Stimulated activated CD8-positive, alpha-beta memory T cell treated with anti-CD3 and anti-CD28 coated beads, Interleukin-12 subunit alpha, Interleukin-12 subunit beta, amount 100 ng/mL, for 24 hours (primary cell): ENCODE measurements around the gene TPK1.
"Not testable (repeated sequence)": the region's sequence is repeated elsewhere in the genome, so short reads cannot be mapped to it uniquely, and the experiment has no call there.

Experiments used
- DNase-seq: peaks from one replicate; pipeline ENCODE4 v3.0.0-alpha.2; 2020; ENCODE audit errors: extremely low read depth

TPK1 gene

DNA sequence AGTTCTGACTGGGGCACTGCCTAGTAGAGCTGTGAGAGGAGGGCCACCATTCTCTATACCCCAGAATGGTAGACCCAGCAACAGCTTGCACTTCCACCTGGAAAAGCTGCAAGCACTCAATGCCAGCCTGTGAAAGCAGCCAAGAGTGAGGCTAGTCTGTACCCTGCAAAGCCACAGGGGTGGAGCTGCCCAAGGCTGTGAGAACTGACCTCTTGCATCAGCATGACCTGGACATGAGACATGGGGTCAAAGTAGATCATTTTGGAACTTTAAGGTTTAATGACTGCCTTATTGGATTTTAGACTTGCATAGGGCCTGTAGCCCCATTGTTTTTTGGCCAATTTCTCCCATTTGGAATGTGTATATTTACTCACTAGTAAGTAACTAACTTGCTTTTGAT is 206.3 kb downstream of the TPK1 start:
- no peak for DNase-seq

DNA sequence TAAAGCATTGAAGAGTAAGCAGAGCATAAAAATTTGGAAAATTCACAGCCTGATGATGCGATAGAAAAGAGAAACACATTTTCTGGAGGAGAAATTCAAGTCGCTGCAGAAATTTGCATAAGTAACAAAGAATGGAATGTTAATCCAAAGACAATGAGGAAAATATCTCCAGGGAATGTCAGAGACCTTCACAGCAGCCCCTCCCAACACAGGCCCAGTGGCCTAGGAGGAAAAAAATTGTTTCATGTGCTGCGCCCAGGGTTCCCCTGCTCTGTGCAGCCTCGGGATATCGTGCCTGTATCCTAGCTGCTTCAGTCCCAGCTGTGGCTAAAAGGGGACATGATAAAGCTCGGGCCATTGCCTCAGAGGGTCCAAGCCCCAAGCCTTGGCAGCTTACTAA is 206.8 kb downstream of the TPK1 start:
- DNase-seq, result no peak

DNA sequence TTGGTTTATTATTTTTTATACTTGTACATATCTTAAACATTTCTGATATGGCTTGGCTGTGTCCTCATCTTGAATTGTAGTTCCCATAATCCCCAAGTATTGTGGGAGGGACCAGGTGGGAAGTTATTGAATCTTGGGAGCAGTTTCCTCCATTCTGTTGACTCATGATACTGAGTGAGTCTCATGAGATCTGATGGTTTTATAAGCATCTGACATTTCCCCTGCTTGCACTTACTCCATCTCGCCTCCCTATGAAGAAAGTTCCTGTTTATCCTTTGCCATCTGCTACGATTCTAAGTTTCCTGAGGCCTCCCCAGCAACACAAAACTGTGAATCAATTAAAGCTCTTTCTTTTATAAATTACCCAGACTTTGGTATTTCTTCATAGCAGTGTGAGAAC is 207.7 kb downstream of the TPK1 start:
- DNase-seq, result no peak

DNA sequence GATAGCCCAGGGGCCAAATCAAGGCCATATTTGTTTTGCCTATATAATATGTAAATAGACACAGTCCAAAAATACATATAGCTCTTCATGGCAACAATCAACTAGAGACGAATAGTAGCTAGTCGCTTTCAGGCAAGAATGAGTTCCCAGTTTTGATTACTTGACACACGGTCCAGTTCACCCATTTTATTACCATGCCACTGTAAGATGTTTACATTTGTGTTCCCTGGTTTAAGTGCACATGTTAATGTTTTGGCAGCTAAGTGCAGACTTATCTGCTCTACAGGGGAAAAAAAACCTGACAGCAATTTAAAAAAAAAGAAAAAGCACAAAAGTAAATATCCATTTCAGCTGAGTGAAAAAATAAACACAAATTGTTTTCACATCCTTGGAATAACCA is 213.1 kb downstream of the TPK1 start:
- DNase-seq, result no peak

DNA sequence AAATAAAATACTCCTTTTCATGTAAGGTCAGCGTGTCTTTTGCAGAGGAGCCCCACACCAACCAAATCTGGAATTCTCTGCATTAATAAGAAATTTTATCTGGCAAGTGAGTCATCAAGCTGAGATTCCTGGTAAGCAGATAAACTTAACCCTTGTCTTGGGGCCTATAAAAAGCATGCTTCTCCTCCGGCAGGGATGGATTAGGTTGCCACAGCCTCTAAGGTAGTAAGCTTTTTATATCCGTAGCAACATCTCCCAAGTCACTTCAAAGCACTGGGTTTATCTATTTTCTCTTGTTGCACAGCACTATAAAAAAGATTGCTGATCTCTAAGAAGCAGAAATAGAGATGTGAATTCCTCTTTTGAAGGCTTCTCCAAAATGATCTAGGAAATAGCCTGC is 229.6 kb downstream of the TPK1 start:
- DNase-seq, result no peak

DNA sequence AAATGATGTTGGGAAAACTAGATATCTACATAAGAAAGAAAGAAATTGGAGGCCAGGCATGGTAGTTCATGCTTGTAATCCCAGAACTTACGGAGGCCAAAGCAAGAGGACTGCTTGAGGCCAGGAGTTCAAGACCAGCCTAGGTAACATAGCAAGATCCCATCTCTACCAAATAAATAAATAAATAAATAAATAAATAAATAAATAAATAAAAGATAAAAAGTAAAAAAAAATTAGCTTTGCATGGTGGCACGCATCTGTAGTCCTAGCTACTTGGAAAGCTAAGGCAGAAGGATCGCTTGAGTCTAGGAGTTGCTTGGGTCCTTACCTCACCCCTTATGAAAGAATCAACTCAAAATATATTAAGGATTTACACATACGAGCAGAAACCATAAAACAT is 238.9 kb downstream of the TPK1 start:
- DNase-seq, result no peak

DNA sequence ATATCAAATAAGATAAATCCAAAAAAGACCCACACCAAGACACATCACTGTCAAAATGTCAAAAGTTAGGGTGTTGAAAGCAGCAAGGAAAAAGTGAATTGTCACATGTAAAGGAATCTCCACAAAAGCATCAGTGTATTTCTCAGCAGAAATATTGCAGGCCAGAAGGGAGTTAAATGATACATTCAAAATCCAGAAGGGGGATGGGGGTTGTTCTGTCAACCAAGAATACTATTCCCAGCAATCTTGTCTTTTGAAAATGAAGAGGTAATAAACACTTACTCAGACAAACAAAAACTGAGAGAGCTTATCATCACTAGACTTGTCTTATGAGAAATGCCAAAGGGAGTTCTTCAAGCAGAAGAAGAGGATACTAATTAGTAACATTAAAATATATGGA is 241.3 kb downstream of the TPK1 start:
- no peak for DNase-seq

DNA sequence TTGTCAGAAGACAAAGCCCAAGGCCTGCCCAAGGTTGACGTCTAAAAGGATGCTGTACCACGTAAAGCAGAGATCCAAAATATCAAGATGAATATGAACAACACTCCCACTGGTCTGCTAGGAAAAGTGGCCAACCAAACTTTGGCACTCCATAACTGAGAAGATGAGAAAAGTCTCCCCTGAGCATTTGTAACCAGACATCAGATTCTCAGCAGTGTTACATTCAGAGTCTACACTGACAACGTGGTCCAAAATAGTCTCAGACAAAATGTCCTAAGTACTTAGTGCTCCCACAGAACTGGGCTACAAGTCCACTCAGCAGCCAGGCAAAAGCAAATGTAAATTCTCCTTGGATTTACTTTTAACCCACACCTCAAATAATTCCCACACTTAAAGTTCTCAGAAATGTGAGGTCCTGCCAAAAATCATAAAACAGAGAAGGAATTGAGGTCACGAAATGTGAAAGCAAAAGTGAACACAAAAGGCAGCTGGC is 247.2 kb downstream of the TPK1 start:
- no peak for DNase-seq

DNA sequence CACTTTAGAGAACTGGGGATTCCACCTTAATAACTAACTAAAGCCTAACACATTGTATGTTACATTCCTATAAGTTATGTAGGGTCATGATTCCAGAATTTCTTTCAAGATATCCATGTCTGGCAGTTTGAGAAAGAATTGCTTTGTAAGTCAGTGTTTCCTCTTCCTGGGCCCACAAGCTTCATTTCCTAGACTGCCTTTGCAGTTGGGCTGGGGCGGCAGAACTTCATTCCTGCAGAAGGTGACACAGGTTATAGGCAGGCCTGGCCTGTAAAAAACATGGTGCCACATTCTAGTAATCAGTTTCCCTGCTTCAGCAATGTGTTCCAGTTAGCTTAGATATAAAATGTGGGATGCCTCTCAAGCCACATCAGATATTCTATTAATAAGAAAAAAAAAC is 248.2 kb downstream of the TPK1 start:
- no peak for DNase-seq

DNA sequence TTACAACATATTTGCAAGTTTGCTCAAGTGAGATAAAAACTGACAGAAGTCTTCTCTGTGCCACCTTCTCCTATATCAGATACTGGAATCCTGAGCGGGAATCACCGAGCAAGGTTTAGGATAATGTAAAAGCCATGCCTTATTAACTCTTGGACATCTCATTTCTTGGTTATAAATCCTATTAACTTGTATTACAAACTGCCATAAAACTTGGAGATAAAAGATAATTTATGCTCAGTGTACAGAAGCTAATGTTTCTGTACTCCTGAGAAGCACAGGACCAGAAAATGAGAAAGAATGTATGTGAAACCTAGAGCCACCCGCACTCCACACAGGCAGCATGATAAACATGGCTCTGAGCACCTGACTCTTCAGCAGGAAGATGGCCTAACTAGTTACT is 251.1 kb downstream of the TPK1 start:
- DNase-seq, result no peak

DNA sequence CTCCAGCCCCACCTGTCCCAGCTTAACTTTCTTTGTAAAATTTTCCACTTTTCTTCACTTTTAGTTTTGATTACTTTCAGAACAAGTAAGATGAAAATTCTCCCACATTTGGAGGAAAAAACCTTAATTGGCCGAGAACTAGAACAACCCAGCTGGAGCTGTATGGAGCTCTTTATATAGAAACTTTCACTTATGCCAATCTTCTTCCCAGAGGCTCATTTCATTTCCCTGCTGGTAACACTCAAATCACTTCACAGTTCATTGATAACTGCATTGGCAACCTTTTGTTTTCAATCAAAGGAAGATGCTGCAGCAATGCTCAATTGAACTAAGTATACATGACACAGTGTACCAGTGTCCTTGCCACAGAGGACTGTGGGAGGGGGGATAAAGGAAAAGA is 256.2 kb downstream of the TPK1 start:
- no peak for DNase-seq

DNA sequence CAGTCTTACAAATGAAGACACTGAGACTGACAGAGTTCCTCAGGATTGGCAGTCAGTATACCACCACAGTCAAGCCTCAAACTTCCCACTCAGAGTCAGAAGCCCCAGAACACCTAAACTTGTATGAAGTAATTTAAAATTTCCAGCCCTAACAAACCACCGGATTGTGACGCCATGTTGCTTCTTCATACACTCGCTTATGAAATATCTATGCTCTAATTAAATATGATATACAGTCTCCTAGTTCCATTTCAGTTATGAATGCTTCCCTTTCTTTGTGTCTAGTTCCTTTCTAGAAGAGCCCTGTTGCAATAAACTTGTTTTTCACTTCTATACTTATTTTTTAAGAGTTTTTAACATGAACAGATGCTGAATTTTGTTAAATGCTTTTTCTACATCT is 260.4 kb downstream of the TPK1 start:
- DNase-seq, result no peak

DNA sequence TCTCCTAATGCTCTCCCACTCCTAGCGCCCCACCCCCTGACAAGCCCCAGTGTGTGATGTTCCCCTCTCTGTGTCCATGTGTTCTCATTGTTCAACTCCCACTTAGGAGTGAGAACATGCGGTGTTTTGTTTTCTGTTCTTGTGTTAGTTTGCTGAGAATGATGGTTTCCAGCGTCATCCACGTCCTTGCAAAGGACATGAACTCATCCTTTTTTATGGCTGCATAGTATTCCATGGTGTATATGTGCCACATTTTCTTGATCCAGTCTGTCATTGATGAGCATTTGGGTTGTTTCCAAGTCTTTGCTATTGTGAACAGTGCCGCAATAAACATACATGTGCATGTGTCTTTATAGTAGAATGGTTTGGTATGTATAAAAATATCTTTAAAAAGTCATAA is 261.1 kb downstream of the TPK1 start:
- DNase-seq, result not testable (repeated sequence)

DNA sequence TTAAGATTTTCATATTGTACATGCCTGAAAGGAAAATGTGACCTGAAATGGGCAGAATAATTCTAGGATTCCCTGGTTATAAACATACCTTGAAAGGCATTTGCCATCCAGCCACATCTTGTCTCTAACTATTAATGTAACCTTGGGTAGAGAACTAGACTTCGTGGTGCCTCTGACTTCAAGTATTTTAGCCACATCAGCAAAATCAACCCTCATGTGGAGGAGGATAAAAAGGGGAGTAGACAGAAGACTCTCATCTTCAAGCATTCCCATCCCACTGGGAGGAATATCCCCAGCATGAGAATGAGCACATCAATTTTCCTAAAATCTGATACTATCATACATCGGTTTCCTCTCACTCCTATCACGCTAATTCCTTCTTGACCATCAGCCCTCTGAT is 267.6 kb downstream of the TPK1 start:
- DNase-seq, result no peak

DNA sequence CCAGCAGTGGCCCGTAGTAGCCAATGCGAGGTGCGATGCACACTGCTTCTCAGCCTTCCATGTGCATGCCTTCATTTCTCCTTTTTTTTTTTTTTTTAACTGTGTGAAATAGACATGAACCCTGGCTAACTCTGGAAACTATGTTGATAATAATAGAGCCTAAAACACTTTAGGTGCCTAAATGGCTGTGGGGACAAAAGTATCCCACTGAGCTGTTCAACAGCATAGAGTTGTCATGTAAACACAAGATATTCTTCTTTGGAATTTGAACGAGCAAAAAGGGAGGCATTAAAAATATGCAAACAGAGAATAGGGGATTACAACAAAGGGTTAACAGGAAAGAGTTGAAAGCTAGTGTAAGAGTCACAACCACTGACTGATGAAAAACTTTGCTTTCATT is 270.3 kb downstream of the TPK1 start:
- DNase-seq, result no peak

DNA sequence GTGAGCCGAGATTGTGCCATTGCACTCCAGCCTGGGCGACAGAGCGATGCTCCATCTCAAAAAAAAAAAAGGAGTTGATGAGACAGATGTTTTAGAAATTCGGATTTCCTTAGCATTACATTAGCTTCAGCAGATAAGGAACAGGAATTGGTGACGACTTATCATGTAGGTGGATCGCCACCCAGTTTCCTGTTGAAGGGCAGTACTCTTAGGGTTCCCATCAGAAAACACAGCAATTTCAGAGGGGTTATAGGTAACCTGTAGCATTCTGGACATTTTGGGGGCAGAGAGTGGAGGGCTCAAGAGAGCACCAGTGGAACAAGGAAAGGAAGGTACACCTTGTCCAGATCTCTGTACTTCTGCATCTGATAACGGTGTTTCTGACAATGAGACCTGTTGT is 286.0 kb downstream of the TPK1 start:
- DNase-seq, result no peak

DNA sequence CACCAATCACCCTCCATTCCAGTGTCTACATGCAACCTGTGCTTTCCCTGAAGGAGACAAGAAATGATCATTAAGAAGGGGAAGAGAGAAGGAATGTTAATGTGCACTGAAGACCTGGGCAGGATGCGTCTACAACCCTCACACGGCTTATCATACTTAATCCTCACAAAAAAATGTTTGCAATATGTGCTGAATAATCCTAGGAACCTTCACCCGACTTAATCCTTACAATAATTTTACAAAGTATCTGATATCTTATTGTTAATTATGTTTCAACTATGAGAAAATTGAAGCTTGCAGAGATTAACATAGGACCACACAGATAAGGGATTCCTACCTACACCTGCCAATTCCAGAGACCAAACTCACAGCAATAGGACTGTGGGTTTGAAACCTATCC is 287.3 kb downstream of the TPK1 start:
- no peak for DNase-seq

DNA sequence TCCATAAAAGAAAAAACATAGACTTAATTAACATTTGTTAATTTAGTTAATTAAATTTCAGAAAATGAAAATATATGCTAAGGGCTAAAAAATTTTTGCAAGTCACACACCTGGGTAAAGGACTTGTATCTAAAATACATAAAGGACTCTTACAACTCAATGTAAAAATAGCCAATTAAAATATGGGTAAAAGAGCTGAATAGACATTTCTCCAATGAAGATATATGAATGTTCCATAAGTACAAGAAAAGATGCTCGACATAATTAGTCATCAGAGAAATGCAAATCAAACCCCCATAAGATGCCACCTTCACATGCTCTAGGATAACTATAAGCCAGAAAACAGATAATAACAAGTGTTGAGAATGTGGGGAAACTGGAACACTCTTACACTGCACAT is 288.0 kb downstream of the TPK1 start:
- DNase-seq, result no peak

DNA sequence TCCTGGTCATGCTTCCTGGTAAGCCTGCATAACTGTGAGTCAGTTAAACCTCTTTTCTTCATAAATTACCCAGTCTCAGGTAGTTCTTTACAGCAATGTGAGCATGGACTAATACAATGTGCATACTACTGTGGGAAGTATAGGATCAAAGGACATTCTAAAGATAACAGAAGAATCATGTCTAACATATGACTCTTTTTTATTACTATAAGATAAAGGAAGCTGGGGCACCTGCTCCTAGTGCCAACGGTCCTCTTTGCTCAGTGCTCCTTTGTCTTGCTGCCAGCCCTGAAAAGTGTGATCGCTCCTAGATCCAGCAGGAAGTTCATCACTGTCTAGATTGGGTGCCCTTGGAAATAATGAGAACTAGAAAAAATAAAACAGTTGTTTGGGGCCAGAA is 289.1 kb downstream of the TPK1 start:
- DNase-seq, result no peak

DNA sequence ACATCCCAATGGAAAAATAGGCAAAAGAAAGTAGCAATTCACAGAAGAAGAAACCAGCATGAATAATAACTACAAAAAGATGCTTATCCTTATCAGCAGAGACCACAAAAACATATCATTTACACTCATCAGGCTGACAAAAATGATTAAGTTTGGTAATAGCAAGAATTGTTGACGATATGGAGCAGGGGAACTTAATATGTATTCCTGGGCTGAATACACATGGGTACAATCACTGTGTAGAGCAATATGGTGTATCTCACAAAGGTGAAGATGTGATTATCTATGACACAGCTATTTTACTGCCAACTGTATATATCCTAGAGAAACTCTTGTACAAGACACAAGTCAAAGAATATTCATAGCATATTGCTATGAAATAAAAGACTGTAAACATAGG is 290.5 kb downstream of the TPK1 start:
- no peak for DNase-seq

DNA sequence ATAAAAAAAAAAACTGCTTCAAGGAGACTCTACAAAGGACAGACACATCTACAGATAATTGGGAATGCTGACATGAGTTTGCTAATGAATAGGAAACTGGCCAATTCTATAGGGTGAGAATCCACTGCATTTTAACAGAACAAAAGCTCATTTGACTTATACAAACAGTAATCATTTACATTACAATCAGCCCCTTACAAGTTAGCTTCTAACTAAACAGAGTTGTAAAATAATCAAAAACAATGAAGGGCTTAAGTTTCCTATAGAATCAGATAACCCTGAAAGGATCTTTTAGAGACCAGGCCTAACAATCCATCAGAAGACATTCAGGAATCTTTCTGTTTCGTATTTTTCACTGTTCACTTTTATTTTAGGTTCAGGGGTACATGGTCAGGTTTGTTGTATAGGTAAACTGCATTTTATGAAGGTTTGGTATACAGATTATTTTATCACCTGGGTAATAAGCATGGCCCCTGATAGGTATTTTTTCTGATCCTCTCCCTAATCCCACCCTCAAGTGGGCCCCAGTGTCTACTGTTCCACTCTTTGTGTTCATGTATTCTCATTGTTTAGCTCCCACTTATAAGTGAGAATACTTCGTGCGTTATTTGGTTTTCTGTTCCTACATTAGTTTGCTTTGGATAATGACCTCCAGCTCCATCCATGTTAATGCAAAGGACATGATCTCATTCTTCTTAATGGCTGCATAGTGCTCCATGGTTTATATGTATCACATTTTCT is 301.0 kb downstream of the TPK1 start:
- no peak for DNase-seq

DNA sequence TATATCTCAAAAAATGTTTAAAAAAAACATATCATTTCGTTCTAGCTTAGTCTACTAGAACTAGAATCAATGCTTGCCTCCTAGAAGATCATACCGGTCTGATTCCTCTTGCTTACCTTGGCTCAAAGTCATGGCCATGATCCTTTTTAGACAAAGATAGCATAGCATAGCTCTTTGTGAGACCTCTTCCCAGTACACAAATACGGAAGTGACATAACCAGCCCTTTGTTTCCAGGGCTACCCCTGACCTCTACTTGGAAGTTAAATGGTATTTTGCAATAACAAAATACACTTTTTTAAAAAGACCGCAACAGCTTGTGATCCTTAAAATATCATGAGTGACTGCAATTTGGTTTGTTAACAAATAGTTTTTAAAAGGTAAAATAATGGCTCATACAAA is 301.7 kb downstream of the TPK1 start:
- DNase-seq, result no peak

DNA sequence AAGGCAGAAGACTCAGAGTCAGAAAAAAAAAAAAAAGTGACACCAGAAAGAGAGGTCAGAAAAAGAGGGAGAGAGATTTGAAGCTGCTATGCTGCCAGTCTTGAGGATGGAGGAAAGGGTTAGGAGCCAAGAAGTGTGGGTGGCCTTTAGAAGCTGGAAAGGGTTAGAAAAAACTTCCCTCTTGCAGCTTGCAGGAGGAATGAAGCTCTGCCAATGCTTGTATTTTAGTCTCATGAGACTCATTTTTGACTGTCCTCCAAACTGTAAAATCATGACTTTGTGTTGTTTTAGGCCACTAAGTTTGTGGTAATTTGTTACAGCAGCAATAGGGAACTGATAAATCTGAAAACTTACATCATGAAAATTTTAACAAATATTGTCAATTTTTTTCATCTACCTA is 304.7 kb downstream of the TPK1 start:
- no peak for DNase-seq

DNA sequence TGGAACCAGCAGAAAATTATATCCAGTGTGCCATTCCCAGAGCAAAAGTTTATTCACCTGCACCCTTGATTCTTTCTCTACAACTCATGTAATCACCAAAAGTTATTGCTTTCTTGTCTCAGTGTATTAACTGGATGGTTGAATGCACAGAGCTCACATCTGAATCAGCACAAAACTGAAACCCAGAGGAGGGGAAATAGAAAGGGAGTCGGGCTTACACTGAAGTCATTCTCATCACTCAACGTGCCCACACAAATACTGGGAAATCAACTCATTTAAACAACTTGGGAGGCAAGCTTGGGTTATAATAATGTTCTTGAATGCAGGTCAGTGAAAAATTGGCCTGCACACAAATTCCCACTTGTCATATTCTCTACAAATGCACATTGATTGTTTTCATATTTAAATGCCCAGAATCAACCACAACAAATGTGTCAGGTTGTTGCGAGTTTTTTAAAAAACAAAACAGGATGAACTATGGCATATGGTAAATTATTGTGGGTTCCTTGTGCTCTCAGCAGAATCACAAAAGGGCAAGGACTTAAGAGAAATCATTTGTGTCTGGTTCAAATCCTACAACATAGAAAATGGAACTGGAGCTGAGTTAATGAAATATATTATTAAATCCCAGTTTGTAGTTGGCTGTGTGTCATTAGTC is 306.5 kb downstream of the TPK1 start:
- DNase-seq, result no peak
